HepG2 (cell line): ENCODE results near the gene MSI2. TPM values are rescaled to one million over a fixed set of nuclear protein-coding genes. Genes with fewer than 3 reads are reported as not detected.

ENCODE experiments used
- AHR ChIP-seq: IDR thresholded peaks from 2 replicates; pipeline ENCODE4 v1.6.1; 2018; ENCODE audit warnings: missing genetic modification reagents, missing compliant biosample characterization
- CENPT ChIP-seq: sonication (generic); formaldehyde crosslinking; IDR thresholded peaks from 2 replicates; pipeline ENCODE4 v1.8.0; 2022; ENCODE audit warnings: low read depth, mild to moderate bottlenecking, moderate library complexity, missing genetic modification reagents
- ELF3 ChIP-seq: IDR thresholded peaks from 2 replicates; pipeline ENCODE4 v1.6.1; 2016; ENCODE audit warnings: missing genetic modification reagents, missing compliant biosample characterization
- HNF1B ChIP-seq: sonication (generic); formaldehyde crosslinking; IDR thresholded peaks from 2 replicates; pipeline ENCODE4 v1.5.1; 2020; ENCODE audit warnings: mild to moderate bottlenecking, moderate library complexity, missing genetic modification reagents
- IRX3 ChIP-seq: sonication (generic); formaldehyde crosslinking; IDR thresholded peaks from 2 replicates; pipeline ENCODE4 v1.8.1; 2023; ENCODE audit warnings: mild to moderate bottlenecking, low read depth, missing genetic modification reagents, borderline replicate concordance
- MXI1 ChIP-seq: IDR thresholded peaks from 3 replicates; pipeline ENCODE4 v1.6.1; 2012; ENCODE audit warnings: low read depth, low read length, inconsistent platforms, borderline replicate concordance
- NPAS2 ChIP-seq: sonication (generic); formaldehyde crosslinking; IDR thresholded peaks from 2 replicates; pipeline ENCODE4 v1.8.0; 2022; ENCODE audit warnings: mild to moderate bottlenecking, missing genetic modification reagents, borderline replicate concordance
- THAP11 ChIP-seq: IDR thresholded peaks from 2 replicates; pipeline ENCODE4 v1.6.1; 2016; ENCODE audit warnings: missing biosample characterization, missing genetic modification reagents
- THRA ChIP-seq: sonication (generic); formaldehyde crosslinking; IDR thresholded peaks from 2 replicates; pipeline ENCODE4 v1.4.0; 2020; ENCODE audit warnings: missing genetic modification reagents, borderline replicate concordance
- ZEB1 ChIP-seq: IDR thresholded peaks from 2 replicates; pipeline ENCODE4 v1.6.1; 2012; ENCODE audit warnings: mild to moderate bottlenecking, low read depth, inconsistent platforms; ENCODE audit not compliant: insufficient replicate concordance
- ZFP1 ChIP-seq: IDR thresholded peaks from 2 replicates; pipeline ENCODE4 v1.6.1; 2016
- ZNF280B ChIP-seq: sonication (generic); formaldehyde crosslinking; IDR thresholded peaks from 2 replicates; pipeline ENCODE4 v1.5.0; 2020; ENCODE audit warnings: missing genetic modification reagents, mild to moderate bottlenecking, borderline replicate concordance
- ZNF605 ChIP-seq: sonication (generic); formaldehyde crosslinking; IDR thresholded peaks from 2 replicates; pipeline ENCODE4 v1.8.0; 2022; ENCODE audit warnings: mild to moderate bottlenecking, missing genetic modification reagents
- ZNF619 ChIP-seq: sonication (generic); formaldehyde crosslinking; IDR thresholded peaks from 2 replicates; pipeline ENCODE4 v1.4.0; 2020; ENCODE audit warnings: mild to moderate bottlenecking, missing genetic modification reagents
- ZNF770 ChIP-seq: sonication (generic); formaldehyde crosslinking; IDR thresholded peaks from 2 replicates; pipeline ENCODE4 v1.5.0; 2020; ENCODE audit warnings: mild to moderate bottlenecking, missing genetic modification reagents
- polyA plus RNA-seq, 8 experiments: library from polyadenylated mRNA; depleted of rRNA in 3 of 8; stranded (reverse) in 7 of 8; unstranded in 1 of 8; fragments of >200 nt; fragmentation: Illumina TruSeq in 4 of 8; extraction: Trizol in 4 of 8; gene quantifications; 2 replicates each; pipeline versions ENCODE4 v1.2.1 to v1.2.3, GENCODE V29; 2011 to 2016; ENCODE audit warnings: low read depth in 4 of 8, missing spikeins in 1 of 8, mixed read lengths in 1 of 8; ENCODE audit not compliant: insufficient read depth in 1 of 8
- total RNA-seq, 5 experiments: library from RNA; depleted of rRNA; stranded (reverse); fragments of >200 nt; fragmentation: Illumina TruSeq; extraction: Trizol; gene quantifications; 2 replicates each; pipeline ENCODE4 v1.2.3, GENCODE V29; 2016; ENCODE audit warnings: low read depth in 1 of 5
- TF ChIP-seq, protein P1 (sequence below): sonication (generic); formaldehyde crosslinking; IDR thresholded peaks from 2 replicates; pipeline ENCODE4 v1.5.1; 2020; ENCODE audit warnings: mild to moderate bottlenecking, missing genetic modification reagents, borderline replicate concordance
- TF ChIP-seq, protein P2 (sequence below): sonication (generic); formaldehyde crosslinking; conservative IDR thresholded peaks from 2 replicates; pipeline ENCODE4 v1.8.0; 2022; ENCODE audit warnings: mild to moderate bottlenecking, moderate library complexity, missing genetic modification reagents

MSI2 gene
- total and polyA plus RNA-seq, 2 of the 13 experiments (the other 11 are each of a cell fraction or from before 2014, with no cell fraction given) = 77.5 to 78.4 TPM

DNA sequence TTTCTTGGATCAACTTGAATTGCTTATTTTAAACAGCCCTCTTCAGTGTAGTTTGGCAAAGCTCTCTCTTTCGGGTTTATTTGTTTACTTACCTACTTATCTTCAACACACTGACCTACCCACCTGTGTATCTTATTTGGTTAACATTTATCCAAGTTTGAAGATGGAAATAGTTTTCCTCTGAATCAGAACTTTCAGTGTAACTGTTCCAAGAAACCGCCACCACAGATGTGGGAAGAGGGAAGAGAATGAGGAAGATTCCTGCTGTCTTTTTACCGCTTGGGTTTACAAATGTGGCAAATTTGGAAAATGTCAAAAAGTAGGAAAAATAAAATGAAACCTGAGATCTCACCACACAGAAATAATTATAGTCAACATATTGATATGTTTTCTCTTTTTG is 115.8 kb downstream of the MSI2 start (continued):
- TF ChIP-seq THRA (CRISPR knock-in tag) (peak; percentile 75; the same call in 1 of the 2 replicates), IRX3 (CRISPR knock-in tag) (no peak), CENPT (CRISPR knock-in tag) (no peak), MXI1 (no peak), THAP11 (CRISPR knock-in tag) (peak; percentile 44; the same call in 1 of the 2 replicates), ZNF605 (CRISPR knock-in tag) (no peak), ELF3 (CRISPR knock-in tag) (peak; percentile 93), ZNF770 (no peak), ZEB1 (peak; percentile 85), ZNF280B (CRISPR knock-in tag) (no peak), HNF1B (0 out of 2 replicates have a peak, but pooled peaks have one; percentile 34), ZFP1 (CRISPR knock-in tag) (no peak; the same call in none of the 2 replicates), ZNF619 (CRISPR knock-in tag) (no peak), AHR (CRISPR knock-in tag) (no peak), NPAS2 (CRISPR knock-in tag) (no peak)
- TF ChIP-seq, protein P1, sequence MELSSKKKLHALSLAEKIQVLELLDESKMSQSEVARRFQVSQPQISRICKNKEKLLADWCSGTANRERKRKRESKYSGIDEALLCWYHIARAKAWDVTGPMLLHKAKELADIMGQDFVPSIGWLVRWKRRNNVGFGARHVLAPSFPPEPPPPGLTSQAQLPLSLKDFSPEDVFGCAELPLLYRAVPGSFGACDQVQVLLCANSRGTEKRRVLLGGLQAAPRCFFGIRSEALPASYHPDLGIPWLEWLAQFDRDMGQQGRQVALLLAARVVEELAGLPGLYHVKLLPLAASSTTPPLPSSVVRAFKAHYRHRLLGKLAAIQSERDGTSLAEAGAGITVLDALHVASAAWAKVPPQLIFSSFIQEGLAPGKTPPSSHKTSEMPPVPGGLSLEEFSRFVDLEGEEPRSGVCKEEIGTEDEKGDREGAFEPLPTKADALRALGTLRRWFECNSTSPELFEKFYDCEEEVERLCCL (CRISPR knock-in tag) = no peak
- TF ChIP-seq, protein P2, sequence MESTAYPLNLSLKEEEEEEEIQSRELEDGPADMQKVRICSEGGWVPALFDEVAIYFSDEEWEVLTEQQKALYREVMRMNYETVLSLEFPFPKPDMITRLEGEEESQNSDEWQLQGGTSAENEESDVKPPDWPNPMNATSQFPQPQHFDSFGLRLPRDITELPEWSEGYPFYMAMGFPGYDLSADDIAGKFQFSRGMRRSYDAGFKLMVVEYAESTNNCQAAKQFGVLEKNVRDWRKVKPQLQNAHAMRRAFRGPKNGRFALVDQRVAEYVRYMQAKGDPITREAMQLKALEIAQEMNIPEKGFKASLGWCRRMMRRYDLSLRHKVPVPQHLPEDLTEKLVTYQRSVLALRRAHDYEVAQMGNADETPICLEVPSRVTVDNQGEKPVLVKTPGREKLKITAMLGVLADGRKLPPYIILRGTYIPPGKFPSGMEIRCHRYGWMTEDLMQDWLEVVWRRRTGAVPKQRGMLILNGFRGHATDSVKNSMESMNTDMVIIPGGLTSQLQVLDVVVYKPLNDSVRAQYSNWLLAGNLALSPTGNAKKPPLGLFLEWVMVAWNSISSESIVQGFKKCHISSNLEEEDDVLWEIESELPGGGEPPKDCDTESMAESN (CRISPR knock-in tag) = no peak
